Measurements from ENCODE around the gene SMCHD1.

The SMCHD1 gene

DNA sequence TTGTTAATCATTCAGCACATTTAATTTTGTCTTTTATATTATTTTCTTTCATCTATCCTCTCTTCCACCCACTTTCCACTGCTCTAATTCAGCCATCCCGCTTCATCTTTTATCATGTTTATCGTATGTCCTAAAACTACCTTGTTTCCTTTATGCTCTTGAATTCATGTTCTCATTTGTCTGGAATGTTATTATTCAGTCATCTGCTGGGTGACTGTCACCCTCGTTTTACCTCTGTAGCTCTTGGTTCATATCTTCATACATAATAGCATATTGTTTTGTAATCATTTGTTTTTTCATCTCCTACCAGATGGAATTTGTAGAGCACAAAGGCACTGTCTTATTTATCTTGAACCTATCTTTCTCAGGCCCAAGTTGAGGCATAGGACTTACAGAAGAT is 37.0 kb downstream of the SMCHD1 start:
- Histone ChIP-seq H3K36me3 (replicated peaks) (peaks cover 9% of the 10 kb centered on the region), H3K27ac (no peak overlapping the region)
- in situ Hi-C loops (cut with HindIII; ENCODE audit: low pct_ligation_motif_present, low sequenced_read_pairs): no loop called here

DNA sequence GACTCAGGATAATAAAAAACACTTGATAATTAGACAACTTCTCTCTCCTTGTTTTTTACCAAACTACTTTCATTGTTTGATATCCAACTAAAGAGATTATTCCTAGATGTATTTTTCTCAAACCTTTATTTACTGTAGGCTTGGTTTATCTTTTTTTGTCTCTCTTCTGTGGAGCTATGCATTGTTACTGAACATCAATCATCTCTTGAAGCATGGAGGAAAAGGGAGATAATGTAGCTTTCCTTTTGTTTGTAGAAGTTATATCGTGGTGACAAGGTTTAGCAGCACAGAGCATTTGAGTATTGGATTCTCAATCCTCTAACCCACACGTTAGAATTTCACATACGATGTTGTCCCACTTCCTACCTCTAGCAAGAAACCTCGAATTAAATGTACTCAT is 41.7 kb downstream of the SMCHD1 start:
- H3K36me3 ChIP-seq (replicated peaks): peaks cover 16% of the 10 kb centered on the region
- TF ChIP-seq, protein P1, sequence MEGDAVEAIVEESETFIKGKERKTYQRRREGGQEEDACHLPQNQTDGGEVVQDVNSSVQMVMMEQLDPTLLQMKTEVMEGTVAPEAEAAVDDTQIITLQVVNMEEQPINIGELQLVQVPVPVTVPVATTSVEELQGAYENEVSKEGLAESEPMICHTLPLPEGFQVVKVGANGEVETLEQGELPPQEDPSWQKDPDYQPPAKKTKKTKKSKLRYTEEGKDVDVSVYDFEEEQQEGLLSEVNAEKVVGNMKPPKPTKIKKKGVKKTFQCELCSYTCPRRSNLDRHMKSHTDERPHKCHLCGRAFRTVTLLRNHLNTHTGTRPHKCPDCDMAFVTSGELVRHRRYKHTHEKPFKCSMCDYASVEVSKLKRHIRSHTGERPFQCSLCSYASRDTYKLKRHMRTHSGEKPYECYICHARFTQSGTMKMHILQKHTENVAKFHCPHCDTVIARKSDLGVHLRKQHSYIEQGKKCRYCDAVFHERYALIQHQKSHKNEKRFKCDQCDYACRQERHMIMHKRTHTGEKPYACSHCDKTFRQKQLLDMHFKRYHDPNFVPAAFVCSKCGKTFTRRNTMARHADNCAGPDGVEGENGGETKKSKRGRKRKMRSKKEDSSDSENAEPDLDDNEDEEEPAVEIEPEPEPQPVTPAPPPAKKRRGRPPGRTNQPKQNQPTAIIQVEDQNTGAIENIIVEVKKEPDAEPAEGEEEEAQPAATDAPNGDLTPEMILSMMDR (IDR thresholded peaks at IDR 0.05; ENCODE audit: low read depth, low read length, missing control alignments): no peak
- no peak overlapping the region for H3K4me3 ChIP-seq (ENCODE audit: low read depth, low read length)
- H3K27me3 ChIP-seq (replicated peaks): no peaks in the 10 kb centered on the region
- no peak overlapping the region for H3K27ac ChIP-seq
- no peak for DNase-seq
- in situ Hi-C loops (cut with HindIII; ENCODE audit: low pct_ligation_motif_present, low sequenced_read_pairs): no loop called here

More for the DNA sequence above, 37.0 kb downstream of the SMCHD1 start:
- DNase-seq: no peak
- H3K27me3 ChIP-seq (replicated peaks): no peaks in the 10 kb centered on the region
- TF ChIP-seq, protein P1 (IDR thresholded peaks at IDR 0.05; ENCODE audit: low read depth, low read length, missing control alignments): no peak
- no peak overlapping the region for H3K4me3 ChIP-seq (ENCODE audit: low read depth, low read length)

DNA sequence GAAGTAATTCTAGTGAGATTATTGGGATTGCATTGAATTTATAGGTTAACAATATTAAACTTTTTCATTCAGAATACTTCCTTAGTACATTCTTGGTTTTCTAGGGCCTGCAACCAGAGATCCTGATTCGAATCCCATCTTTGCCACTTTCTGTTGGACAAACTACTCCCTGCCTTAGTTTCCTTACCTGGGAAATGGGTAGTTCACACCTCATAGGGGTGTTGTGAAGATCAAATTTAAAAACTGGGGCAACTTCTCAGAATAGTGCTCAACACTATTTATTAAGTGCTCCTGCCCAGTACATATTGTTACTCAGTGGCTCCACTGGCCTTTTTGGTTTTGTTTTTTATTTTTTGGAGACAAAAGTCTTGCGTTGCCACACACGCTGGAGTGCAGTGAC is 43.5 kb downstream of the SMCHD1 start:
- no peak overlapping the region for H3K27ac ChIP-seq
- no peaks in the 10 kb centered on the region for H3K27me3 ChIP-seq (replicated peaks)
- in situ Hi-C loops (cut with HindIII; ENCODE audit: low pct_ligation_motif_present, low sequenced_read_pairs): no loop called here
- TF ChIP-seq, protein P1 (IDR thresholded peaks at IDR 0.05; ENCODE audit: low read depth, low read length, missing control alignments): no peak
- H3K36me3 ChIP-seq (replicated peaks): peaks cover 16% of the 10 kb centered on the region
- H3K4me3 ChIP-seq (ENCODE audit: low read depth, low read length): no peak overlapping the region
- no peak for DNase-seq

DNA sequence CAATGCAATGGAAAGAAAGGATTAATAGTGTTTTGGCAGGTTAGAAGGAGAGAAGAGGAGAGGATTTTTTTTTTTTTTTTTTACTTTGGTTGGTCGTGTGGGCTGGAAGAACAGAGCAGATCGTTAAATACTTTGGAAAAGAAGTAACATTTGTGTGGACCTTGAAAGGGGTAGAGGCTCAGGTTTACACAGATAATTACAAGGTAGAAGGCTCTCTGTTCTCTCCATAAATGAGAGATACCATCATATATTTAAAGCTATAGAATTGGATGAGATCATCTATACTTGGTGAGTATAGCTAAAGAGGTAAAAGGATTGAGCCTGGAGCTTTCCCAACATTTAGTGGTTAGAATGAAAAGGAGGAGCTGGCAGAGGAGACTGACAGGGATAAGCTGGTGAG is 49.0 kb downstream of the SMCHD1 start:
- Histone ChIP-seq H3K4me3 (ENCODE audit: low read depth, low read length) (no peak overlapping the region), H3K36me3 (replicated peaks) (peaks cover 6% of the 10 kb centered on the region), H3K27ac (no peak overlapping the region), H3K27me3 (replicated peaks) (no peaks in the 10 kb centered on the region)
- DNase-seq: no peak
- TF ChIP-seq, protein P1 (IDR thresholded peaks at IDR 0.05; ENCODE audit: low read depth, low read length, missing control alignments): no peak
- in situ Hi-C loops (cut with HindIII; ENCODE audit: low pct_ligation_motif_present, low sequenced_read_pairs): no loop called here

DNA sequence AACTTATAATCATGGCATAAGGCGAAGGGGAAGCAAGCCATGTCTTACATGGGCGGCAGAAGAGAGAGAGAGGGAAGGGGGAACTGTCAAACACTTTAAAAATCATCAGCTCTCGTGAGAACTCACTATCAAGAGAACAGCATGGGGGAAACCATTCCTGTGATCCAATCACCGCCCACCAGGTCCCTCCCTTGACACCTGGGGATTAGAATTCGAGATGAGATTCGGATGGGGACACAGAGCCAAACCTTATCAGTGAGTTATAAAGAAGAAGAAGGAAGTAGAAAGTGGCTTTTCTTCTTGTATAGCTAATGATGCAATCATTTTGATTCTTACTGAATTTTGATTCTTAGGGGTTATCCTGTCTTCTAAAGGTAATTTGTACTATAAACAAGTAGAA is 51.4 kb downstream of the SMCHD1 start:
- Histone ChIP-seq H3K4me3 (ENCODE audit: low read depth, low read length) (no peak overlapping the region), H3K27ac (no peak overlapping the region), H3K27me3 (replicated peaks) (no peaks in the 10 kb centered on the region), H3K36me3 (replicated peaks) (peaks cover 6% of the 10 kb centered on the region)
- TF ChIP-seq, protein P1 (IDR thresholded peaks at IDR 0.05; ENCODE audit: low read depth, low read length, missing control alignments): no peak
- in situ Hi-C loops (cut with HindIII; ENCODE audit: low pct_ligation_motif_present, low sequenced_read_pairs): no loop called here
- DNase-seq: no peak

DNA sequence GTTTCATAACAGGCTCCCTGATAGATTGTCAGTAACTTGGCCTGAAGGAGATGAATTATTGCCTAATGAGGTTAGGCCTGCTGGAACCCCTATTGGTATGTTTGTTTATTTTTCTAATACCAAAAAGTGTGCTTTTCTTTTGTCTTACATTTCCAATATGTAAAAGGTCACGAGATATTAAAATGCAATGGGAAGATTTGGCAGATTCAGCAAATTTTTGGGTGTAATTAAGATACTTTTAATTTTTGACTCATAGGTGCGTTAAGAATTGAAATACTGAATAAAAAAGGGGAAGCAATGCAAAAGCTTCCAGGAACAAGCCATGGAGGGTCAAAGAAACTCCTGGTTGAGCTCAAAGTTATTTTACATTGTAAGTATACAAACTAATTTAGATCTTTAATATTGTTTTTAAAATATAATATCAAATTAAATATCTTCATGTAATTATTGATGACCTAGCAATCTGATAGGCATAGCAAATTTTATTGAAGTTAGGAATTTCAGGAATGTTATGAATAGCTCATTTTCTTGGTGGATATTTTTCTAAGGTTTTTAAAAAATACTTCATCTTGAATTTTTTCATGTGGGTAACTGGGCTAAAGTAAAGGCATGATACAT is 52.1 kb downstream of the SMCHD1 start:
- H3K27me3 ChIP-seq (replicated peaks): no peaks in the 10 kb centered on the region
- TF ChIP-seq, protein P1 (IDR thresholded peaks at IDR 0.05; ENCODE audit: low read depth, low read length, missing control alignments): no peak
- no peak overlapping the region for H3K27ac ChIP-seq
- DNase-seq: no peak
- in situ Hi-C loops (cut with HindIII; ENCODE audit: low pct_ligation_motif_present, low sequenced_read_pairs): no loop called here
- H3K4me3 ChIP-seq (ENCODE audit: low read depth, low read length): no peak overlapping the region
- H3K36me3 ChIP-seq (replicated peaks): peaks cover 10% of the 10 kb centered on the region
